Measurements from ENCODE around the gene CEP164. TPM values are rescaled to one million over a fixed set of nuclear protein-coding genes. Genes with fewer than 3 reads are reported as not detected.

Gene CEP164
- total and polyA plus RNA-seq, 2 of the 4 experiments (the other 2 are of a cell fraction): 23.3 to 26.9 TPM

- in situ Hi-C loops (cut with MboI; ENCODE audit: low sequenced_read_pairs): no loop called here
- Histone ChIP-seq H2BK20ac (ENCODE audit: low read depth, low read length) (no peak overlapping the region; the same call in 1 of the 2 replicates), H2BK120ac (ENCODE audit: low read depth, low read length) (no peak overlapping the region), H3K27ac (ENCODE audit: insufficient read depth, low read length) (no peak overlapping the region), H3K36me3 (ENCODE audit: control insufficient read depth, insufficient read depth, low read length) (peaks cover 41% of the 10 kb centered on the region), H2AK5ac (ENCODE audit: low read depth, low read length) (no peak overlapping the region), H3K23ac (ENCODE audit: low read depth, low read length) (no peak overlapping the region), H3K4me2 (ENCODE audit: low read depth, low read length) (no peak overlapping the region), H4K20me1 (ENCODE audit: insufficient read depth, low read length) (peaks cover 6% of the 10 kb centered on the region; the same call in 1 of the 2 replicates), H3K4me1 (ENCODE audit: control insufficient read depth, insufficient read depth, low read length) (peaks cover 11% of the 10 kb centered on the region), H2AK9ac (replicated peaks; ENCODE audit: low read depth, low read length, poor library complexity) (no peak overlapping the region), H3K18ac (ENCODE audit: low read depth, low read length) (no peak overlapping the region), H3K14ac (replicated peaks; ENCODE audit: low read depth, low read length) (no peak overlapping the region), H3K79me1 (ENCODE audit: low read depth in 1 of 2, low read length in 2 of 2) (peaks cover 0 to 12% of the 10 kb centered on the region in 2 experiments; a peak in 1 of 4 replicates), H2BK5ac (ENCODE audit: low read depth, low read length, poor library complexity, severe bottlenecking) (no peak overlapping the region), H3K27me3 (ENCODE audit: control insufficient read depth, insufficient read depth, low read length) (no peaks in the 10 kb centered on the region), H2BK15ac (ENCODE audit: low read depth, low read length) (no peak overlapping the region), H4K8ac (ENCODE audit: low read depth in 2 of 2, low read length in 2 of 2) (no peak overlapping the region), H4K5ac (ENCODE audit: low read depth, low read length) (no peak overlapping the region), H3K9ac (ENCODE audit: low read depth, low read length) (no peak overlapping the region), H3K4ac (ENCODE audit: low read depth, low read length) (no peak overlapping the region), H3K9me3 (ENCODE audit: control insufficient read depth, insufficient read depth, low read length) (no peaks in the 10 kb centered on the region), H3K56ac (ENCODE audit: extremely low read depth, insufficient read depth, low read length) (no peak overlapping the region), H3K9me1 (ENCODE audit: insufficient read depth, low read length) (peaks cover 15% of the 10 kb centered on the region), H4K91ac (ENCODE audit: insufficient read depth, low read depth, low read length) (no peak overlapping the region), H2AFZ (replicated peaks; ENCODE audit: low read length, poor library complexity) (no peak overlapping the region), H3K4me3 (ENCODE audit: insufficient read depth, low read depth, low read length) (no peak overlapping the region)
- intact Hi-C loops (cut with micrococcal nuclease): loop anchor here (10.0 kb wide), 1 partner anchor 641 kb away; no protein-coding TSS in a partner anchor
- no TSS peak for BruUV-seq (replicated peaks)
- dilution Hi-C loops (cut with HindIII; ENCODE audit: low sequenced_read_pairs, unreplicated experiment): no loop called here
- no peak for ATAC-seq (ENCODE audit: low read depth)
- 89% methylated on average over 3 of the region's 9 CpGs; no CpG with 5 or more reads in 1 of the 2 experiments for WGBS, 2 experiments (ENCODE audit: extremely low coverage in 2 of 2, insufficient read length in 1 of 2)
- ChIA-PET POLR2A (ENCODE audit: unreplicated experiment) (no interaction called here), CTCF (no interaction called here)
- no peak for DNase-seq
- TF ChIP-seq SMC3 (IDR thresholded peaks at IDR 0.05; ENCODE audit: low read depth, low read length): no peak
- TF ChIP-seq FOS (IDR thresholded peaks at IDR 0.05; ENCODE audit: low read depth, low read length): no peak
- no peak for TF ChIP-seq RAD21 (IDR thresholded peaks at IDR 0.05; ENCODE audit: low read length)
- TF ChIP-seq RCOR1 (IDR thresholded peaks at IDR 0.05; ENCODE audit: insufficient replicate concordance, low read length): no peak
- TF ChIP-seq BHLHE40 (IDR thresholded peaks at IDR 0.05; ENCODE audit: low read depth, low read length): no peak
- TF ChIP-seq ELK1 (IDR thresholded peaks at IDR 0.05; ENCODE audit: borderline replicate concordance, low read depth, low read length): no peak
- TF ChIP-seq CHD1 (IDR thresholded peaks at IDR 0.05; ENCODE audit: low read depth, low read length): no peak
- TF ChIP-seq CEBPB (IDR thresholded peaks at IDR 0.05; ENCODE audit: low read depth, low read length): no peak
- TF ChIP-seq MXI1 (IDR thresholded peaks at IDR 0.05; ENCODE audit: borderline replicate concordance, low read depth, low read length): no peak
- no peak for TF ChIP-seq RFX5 (IDR thresholded peaks at IDR 0.05; ENCODE audit: low read depth, low read length)
- no peak for TF ChIP-seq NFE2L2 (IDR thresholded peaks at IDR 0.05; ENCODE audit: low read depth, low read length)
- TF ChIP-seq MAFK (IDR thresholded peaks at IDR 0.05; ENCODE audit: low read depth, low read length): no peak
- no peak for TF ChIP-seq CTCF (conservative IDR thresholded peaks at IDR 0.05; ENCODE audit: low read depth, low read length)
- no peak for TF ChIP-seq MAZ (IDR thresholded peaks at IDR 0.05; ENCODE audit: borderline replicate concordance, low read depth, low read length)
- no peak for TF ChIP-seq USF2 (IDR thresholded peaks at IDR 0.05; ENCODE audit: low read depth, low read length)
- no peak for TF ChIP-seq POLR2A (IDR thresholded peaks at IDR 0.05; ENCODE audit: low read depth, low read length)
These were observed 58.3 kb downstream of the CEP164 start for GRCh38 chr11:117385906-117386305.

Measured in IMR-90 (cell line).